Neural crest cell (in vitro differentiated cells): ENCODE results near the gene MPND. TPM values are rescaled to one million over a fixed set of nuclear protein-coding genes. Genes with fewer than 3 reads are reported as not detected.
A peak's percentile ranks its signal among the peaks of the same experiment; 100 is the strongest.

Experiments used
- DNase-seq: peaks from one replicate; pipeline ENCODE4 v3.0.0; 2021; ENCODE audit warnings: low read depth, mixed read lengths, low spot score
- H3K27ac Mint-ChIP-seq: one replicate; pipeline ENCODE4 v1.8.0; 2021; ENCODE audit warnings: mild to moderate bottlenecking, mixed read lengths; ENCODE audit not compliant: unreplicated experiment
- H3K27me3 Mint-ChIP-seq: 2 replicates; pipeline ENCODE4 v1.8.0; 2021; ENCODE audit warnings: low read depth, mild to moderate bottlenecking, mixed read lengths
- H3K36me3 Mint-ChIP-seq: 2 replicates; pipeline ENCODE4 v1.8.0; 2021; ENCODE audit warnings: low read depth, mild to moderate bottlenecking, mixed read lengths
- H3K4me1 Mint-ChIP-seq: 2 replicates; pipeline ENCODE4 v1.8.0; 2021; ENCODE audit warnings: mixed read lengths
- H3K4me3 Mint-ChIP-seq: one replicate; pipeline ENCODE4 v1.8.0; 2021; ENCODE audit warnings: mild to moderate bottlenecking, mixed read lengths
- H3K9me3 Mint-ChIP-seq: 2 replicates; pipeline ENCODE4 v1.8.0; 2021; ENCODE audit warnings: mixed read lengths
- total RNA-seq: library from RNA; stranded (reverse); gene quantifications from 2 replicates; pipeline ENCODE4 v1.2.1, GENCODE V29; 2021
- TF ChIP-seq, protein P1 (sequence below): fragments of 200-600 bp; sonication (generic); conservative IDR thresholded peaks from 2 replicates; pipeline ENCODE4 v1.5.0; 2021; ENCODE audit warnings: antibody characterized with exemption, mild to moderate bottlenecking

The MPND gene
- total RNA-seq, 1 donor from 2014 or later = 45.6 TPM

GRCh38 chr19:4373601-4374497, 30.5 kb downstream of the MPND start:
- Mint-ChIP-seq H3K4me3 (peak overlapping the region; percentile 12), H3K27ac (peak overlapping the region; percentile 94), H3K27me3 (no peaks in the 10 kb centered on the region), H3K36me3 (no peaks in the 10 kb centered on the region), H3K4me1 (peaks cover 29% of the 10 kb centered on the region), H3K9me3 (no peaks in the 10 kb centered on the region)
- no peak for DNase-seq
- TF ChIP-seq, protein P1, sequence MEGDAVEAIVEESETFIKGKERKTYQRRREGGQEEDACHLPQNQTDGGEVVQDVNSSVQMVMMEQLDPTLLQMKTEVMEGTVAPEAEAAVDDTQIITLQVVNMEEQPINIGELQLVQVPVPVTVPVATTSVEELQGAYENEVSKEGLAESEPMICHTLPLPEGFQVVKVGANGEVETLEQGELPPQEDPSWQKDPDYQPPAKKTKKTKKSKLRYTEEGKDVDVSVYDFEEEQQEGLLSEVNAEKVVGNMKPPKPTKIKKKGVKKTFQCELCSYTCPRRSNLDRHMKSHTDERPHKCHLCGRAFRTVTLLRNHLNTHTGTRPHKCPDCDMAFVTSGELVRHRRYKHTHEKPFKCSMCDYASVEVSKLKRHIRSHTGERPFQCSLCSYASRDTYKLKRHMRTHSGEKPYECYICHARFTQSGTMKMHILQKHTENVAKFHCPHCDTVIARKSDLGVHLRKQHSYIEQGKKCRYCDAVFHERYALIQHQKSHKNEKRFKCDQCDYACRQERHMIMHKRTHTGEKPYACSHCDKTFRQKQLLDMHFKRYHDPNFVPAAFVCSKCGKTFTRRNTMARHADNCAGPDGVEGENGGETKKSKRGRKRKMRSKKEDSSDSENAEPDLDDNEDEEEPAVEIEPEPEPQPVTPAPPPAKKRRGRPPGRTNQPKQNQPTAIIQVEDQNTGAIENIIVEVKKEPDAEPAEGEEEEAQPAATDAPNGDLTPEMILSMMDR = no peak

DNA sequence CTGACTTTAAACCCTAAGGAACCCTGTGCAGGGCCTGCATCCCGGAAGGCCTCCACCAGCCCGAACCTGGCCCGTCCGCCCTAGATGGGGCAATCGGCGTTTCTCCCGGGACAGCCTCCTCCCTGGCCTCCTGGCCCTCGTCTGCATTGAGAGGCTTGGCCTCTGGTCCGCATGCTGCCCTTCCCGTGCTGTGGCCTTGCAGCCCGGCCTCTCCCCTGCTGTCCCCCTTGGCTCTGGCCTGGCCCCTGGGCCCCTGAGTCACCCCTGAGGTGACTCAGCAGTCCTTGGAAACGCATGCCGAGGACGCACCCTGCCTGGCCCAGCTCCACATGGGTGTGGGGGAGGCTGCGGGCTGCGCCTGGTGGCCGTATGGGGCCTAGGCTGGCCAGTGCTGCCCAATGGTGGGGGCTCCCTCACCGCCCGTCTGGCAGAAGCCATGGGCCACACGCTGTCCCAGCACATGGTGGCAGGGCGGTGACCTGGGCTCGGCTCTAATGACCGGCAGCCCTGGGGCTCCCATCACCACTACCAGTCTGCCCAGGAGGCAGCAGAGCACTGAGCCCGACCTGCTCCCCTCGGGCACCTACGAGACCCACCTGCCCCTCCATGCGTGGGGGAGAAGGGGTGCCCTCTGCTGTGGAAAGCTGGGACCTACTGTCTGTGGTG, 31.3 kb downstream of the MPND start:
- Mint-ChIP-seq H3K4me3 (peak overlapping the region; percentile 12), H3K4me1 (peaks cover 25% of the 10 kb centered on the region), H3K27me3 (no peaks in the 10 kb centered on the region), H3K9me3 (no peaks in the 10 kb centered on the region), H3K36me3 (no peaks in the 10 kb centered on the region), H3K27ac (peak overlapping the region; percentile 94)
- TF ChIP-seq, protein P1 = no peak
- no peak for DNase-seq

GRCh38 chr19:4375164-4376027, 32.0 kb downstream of the MPND start:
- peaks cover 26% of the 10 kb centered on the region for H3K4me1 Mint-ChIP-seq
- H3K9me3 Mint-ChIP-seq = no peaks in the 10 kb centered on the region
- TF ChIP-seq, protein P1 = peak; percentile 55
- H3K36me3 Mint-ChIP-seq = no peaks in the 10 kb centered on the region
- peak overlapping the region; percentile 45 for H3K4me3 Mint-ChIP-seq
- no peaks in the 10 kb centered on the region for H3K27me3 Mint-ChIP-seq
- no peak for DNase-seq
- peak overlapping the region; percentile 7 for H3K27ac Mint-ChIP-seq

DNA sequence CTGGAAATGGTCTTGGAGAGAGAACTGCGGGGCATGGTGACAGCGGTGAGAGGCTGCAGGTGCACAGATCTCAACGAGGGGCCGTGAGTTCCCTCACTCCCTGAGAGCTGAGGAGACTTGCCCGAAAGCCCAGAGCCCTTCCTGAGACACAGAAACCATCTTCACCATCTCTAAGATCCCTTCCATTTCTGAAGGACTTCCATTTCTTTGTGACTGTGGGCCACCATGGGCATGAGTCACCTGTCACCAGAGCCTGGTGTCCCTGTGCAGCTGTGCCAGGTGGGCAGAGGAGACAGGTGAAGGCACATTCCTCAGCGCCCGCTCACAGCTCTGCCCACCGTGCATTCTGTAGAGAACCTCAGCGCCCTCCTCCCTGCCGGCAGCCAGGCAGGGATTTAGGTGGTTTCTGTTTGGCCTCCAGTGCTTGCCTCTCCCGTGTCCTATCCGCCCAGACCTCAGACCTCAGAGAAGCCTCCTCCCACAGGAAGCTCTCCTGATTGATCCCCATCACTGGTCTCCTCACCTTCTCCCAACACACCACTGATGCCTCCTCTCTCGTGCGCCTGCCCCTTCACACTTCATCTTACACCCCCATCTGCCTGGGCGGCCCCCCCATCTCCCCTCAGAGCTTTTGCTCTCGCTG, 32.8 kb downstream of the MPND start:
- TF ChIP-seq, protein P1 = no peak
- DNase-seq = no peak
- no peaks in the 10 kb centered on the region for H3K9me3 Mint-ChIP-seq
- no peaks in the 10 kb centered on the region for H3K36me3 Mint-ChIP-seq
- H3K4me3 Mint-ChIP-seq = peak overlapping the region; percentile 45
- peaks cover 27% of the 10 kb centered on the region for H3K4me1 Mint-ChIP-seq
- H3K27me3 Mint-ChIP-seq = no peaks in the 10 kb centered on the region
- peak overlapping the region; percentile 7 for H3K27ac Mint-ChIP-seq

GRCh38 chr19:4376671-4376990, 33.3 kb downstream of the MPND start:
- Mint-ChIP-seq H3K9me3 (no peaks in the 10 kb centered on the region), H3K27me3 (no peaks in the 10 kb centered on the region), H3K4me1 (peaks cover 27% of the 10 kb centered on the region), H3K27ac (no peak overlapping the region), H3K4me3 (no peak overlapping the region), H3K36me3 (no peaks in the 10 kb centered on the region)
- no peak for DNase-seq
- TF ChIP-seq, protein P1 = no peak
